ENCODE data around the gene RNF31.

The RNF31 gene

GRCh38 chr14:24184104-24184970, 37.0 kb downstream of the RNF31 start:
- no peak for TF ChIP-seq CTCF (IDR thresholded peaks at IDR 0.05; ENCODE audit: low read length, missing control alignments)
- no peak overlapping the region for H3K4me3 ChIP-seq (replicated peaks; ENCODE audit: low read depth, low read length)
- DNase-seq (ENCODE audit: low read depth): no peak

- TF ChIP-seq CTCF (IDR thresholded peaks at IDR 0.05; ENCODE audit: low read length, missing control alignments): no peak
- H3K4me3 ChIP-seq (replicated peaks; ENCODE audit: low read depth, low read length): no peak overlapping the region
- no peak for DNase-seq (ENCODE audit: low read depth)
Measured at GRCh38 chr14:24185026-24185425, 37.7 kb downstream of the RNF31 start.

DNA sequence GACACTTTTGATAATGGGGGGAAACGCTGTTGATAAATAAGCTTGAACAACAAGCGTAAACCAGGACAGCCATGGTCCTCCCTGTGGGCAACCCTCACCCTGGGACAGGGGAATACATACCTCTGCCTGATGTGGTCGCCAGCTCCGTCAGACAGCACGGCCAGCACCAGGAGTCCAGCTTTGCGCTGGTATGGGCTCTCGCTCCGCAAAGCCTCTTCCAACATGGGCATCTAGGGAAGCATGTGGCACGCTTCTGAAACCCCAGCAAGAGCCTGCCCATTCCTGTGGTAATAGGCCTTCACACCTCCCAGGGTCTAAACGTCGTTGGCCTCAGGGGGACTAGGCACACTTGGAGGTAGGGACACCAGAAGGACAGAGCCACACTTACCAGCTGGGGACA, 38.4 kb downstream of the RNF31 start:
- no peak for TF ChIP-seq CTCF (IDR thresholded peaks at IDR 0.05; ENCODE audit: low read length, missing control alignments)
- DNase-seq (ENCODE audit: low read depth): no peak
- no peak overlapping the region for H3K4me3 ChIP-seq (replicated peaks; ENCODE audit: low read depth, low read length)

DNA sequence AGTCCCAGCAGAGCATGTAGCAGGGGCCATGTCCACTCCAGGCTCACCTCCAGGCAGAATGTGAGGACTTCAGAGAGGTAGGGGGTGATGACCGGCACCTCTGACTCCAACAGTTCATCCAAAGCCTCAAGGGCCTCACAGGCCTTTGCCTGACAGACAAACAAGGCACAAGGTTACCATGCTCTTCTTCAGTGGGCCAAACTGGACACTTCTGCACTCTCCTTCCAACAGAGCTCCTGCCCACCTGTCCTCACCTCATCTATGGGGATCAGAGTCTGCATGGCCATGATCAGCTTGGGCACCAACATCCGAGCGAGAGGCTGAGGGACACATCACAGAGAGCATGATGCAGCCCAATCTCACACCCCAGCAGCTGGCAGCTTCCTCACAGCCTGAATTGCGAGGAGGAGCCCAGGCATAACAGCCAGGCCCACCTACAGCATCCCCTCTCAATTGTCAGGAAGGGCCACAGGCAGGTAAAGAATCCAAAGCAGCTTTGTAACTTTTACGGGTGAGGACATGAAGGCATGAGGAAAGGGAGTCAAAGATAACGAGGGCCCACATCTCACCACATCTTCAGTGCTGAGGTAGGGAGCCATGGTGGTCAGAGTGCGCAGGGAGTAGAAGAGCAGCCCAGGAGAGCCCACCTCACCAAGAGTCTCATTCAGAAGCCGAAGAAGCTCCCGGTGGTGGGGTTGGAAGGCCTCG, 39.7 kb downstream of the RNF31 start:
- H3K4me3 ChIP-seq (replicated peaks; ENCODE audit: low read depth, low read length): no peak overlapping the region
- TF ChIP-seq CTCF (IDR thresholded peaks at IDR 0.05; ENCODE audit: low read length, missing control alignments): no peak
- DNase-seq (ENCODE audit: low read depth): no peak

DNA sequence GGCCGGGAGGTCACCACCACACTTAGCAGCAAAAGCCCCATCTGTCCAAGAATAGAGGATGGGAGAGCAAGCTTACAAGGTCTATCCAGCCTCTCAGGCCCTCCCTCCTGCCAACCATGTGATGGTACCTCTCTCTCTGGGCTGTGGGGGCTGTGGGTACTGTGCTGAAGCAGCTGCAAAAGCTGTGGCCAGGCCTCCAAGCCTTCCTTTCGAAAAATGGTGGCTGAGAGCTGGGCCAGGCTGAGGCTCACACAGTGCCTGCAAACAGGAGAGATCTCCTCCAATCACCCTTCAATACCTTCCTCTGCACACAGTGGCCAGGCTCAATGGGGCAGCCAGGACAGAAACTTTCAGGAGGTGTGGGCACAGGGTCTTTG, 40.2 kb downstream of the RNF31 start:
- no peak for DNase-seq (ENCODE audit: low read depth)
- TF ChIP-seq CTCF (IDR thresholded peaks at IDR 0.05; ENCODE audit: low read length, missing control alignments): no peak
- H3K4me3 ChIP-seq (replicated peaks; ENCODE audit: low read depth, low read length): peak overlapping the region; percentile 80

DNA sequence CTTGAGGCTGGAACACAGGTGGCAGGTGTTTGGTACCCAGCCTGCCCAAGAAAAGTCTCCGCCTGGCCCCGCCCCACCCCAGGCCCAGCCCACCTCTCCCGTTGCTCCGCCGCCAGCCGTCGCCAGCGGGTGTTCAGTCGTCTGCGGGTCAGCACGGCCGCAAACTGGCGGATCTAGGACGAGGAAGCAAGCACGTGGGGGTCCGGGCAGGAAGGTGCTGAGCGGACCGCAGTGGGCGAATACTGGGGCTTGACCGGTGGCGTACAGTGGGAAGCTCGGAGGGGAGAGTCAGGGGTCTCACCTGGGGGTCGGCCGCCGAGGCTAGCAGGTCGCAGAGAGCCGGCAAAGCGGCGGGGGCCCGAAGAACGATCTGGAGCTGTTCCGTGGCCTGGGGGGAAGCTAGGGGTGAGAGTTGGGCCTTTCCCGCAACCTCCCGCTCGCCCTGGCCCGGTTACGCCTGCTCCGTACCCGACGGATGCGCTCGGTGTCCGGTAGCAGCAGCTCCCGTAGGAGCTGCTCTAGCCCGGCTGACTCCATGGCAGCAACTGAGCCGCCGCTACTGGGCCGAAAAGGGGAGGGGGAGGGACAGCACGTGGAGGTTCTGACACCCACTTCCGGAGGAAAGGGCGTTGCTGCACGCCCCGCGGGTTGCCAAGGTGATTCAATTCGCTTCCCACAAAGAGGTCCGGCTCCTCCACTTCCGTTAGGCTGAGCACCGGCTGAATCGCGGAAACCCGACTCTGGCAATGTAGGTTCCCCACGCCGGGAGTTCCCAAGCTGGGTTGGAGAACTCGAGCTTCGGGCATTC, 41.2 kb downstream of the RNF31 start, which contains the start of gene IPO4:
Gene IPO4, minus strand, starts transcription at position 566 of the 808 bp plus-strand sequence. Its CDS starts 29 bp downstream, at position 537.
- H3K4me3 ChIP-seq (replicated peaks; ENCODE audit: low read depth, low read length): peak within 1 kb of the TSS; percentile 80
- no peak for TF ChIP-seq CTCF (IDR thresholded peaks at IDR 0.05; ENCODE audit: low read length, missing control alignments)
- peak; percentile 99 for DNase-seq (ENCODE audit: low read depth)
